Stimulated activated CD8-positive, alpha-beta memory T cell treated with anti-CD3 and anti-CD28 coated beads, Interleukin-12 subunit alpha, Interleukin-12 subunit beta, amount 100 ng/mL, for 24 hours (primary cell): ENCODE data around the gene SLC25A47.
"Not testable (repeated sequence)": the region's sequence is repeated elsewhere in the genome, so short reads cannot be mapped to it uniquely, and the experiment has no call there.

Source experiments
- DNase-seq: peaks from one replicate; pipeline ENCODE4 v3.0.0-alpha.2; 2020; ENCODE audit errors: extremely low read depth

Gene SLC25A47

GRCh38 chr14:100323121-100323941 is at the start of gene SLC25A47:
Gene SLC25A47 (plus strand): TSS chr14:100323339. CDS start chr14:100323415, 76 bp downstream.
- DNase-seq, result no peak

DNA sequence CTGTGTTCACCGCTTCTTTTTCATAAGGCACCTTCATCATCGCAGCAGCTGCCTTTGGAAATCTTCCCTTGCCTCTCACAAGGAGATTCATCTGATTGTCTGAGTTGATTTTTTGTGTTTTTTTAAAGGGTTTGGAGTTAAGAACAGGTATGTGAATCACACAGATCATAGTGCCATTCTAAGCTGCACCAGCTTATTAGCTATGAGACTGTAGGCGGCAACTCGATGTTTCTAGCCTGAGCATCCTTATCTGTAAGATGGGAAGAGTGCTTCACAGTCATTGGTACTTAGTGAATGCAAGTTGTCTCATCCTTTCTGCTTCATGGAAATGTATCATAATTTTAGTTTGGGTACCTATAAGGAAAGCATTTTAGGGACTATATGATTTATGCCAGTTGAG is 48.9 kb upstream of the SLC25A47 start:
- no peak for DNase-seq

DNA sequence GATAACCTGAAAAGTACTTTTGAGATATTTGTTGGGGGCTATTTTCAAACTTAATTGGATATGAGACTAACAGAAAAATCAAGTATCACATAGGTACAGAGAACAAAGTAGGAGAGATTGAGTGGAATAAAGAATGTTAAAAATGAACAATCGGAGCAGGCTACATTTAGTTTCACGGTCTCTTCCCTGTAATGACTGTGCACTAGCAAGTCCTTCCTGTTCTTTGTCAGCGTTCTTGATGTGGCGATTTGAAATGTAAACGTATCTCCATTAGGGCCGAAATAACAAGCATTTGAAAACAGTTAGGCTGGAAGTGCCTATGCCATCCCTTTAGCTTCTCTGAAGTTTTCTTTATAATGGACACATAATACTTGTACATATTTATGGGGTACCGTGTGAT is 47.9 kb upstream of the SLC25A47 start:
- DNase-seq, result no peak

- no peak for DNase-seq
Measured at GRCh38 chr14:100278702-100279101, 44.4 kb upstream of the SLC25A47 start.

GRCh38 chr14:100279133-100279532 is 44.0 kb upstream of the SLC25A47 start:
- no peak for DNase-seq

GRCh38 chr14:100279563-100279962 is 43.6 kb upstream of the SLC25A47 start:
- no peak for DNase-seq

- no peak for DNase-seq
Measured at GRCh38 chr14:100281286-100282082, 41.7 kb upstream of the SLC25A47 start.

- no peak for DNase-seq
Measured at GRCh38 chr14:100282083-100282350, 41.1 kb upstream of the SLC25A47 start.

DNA sequence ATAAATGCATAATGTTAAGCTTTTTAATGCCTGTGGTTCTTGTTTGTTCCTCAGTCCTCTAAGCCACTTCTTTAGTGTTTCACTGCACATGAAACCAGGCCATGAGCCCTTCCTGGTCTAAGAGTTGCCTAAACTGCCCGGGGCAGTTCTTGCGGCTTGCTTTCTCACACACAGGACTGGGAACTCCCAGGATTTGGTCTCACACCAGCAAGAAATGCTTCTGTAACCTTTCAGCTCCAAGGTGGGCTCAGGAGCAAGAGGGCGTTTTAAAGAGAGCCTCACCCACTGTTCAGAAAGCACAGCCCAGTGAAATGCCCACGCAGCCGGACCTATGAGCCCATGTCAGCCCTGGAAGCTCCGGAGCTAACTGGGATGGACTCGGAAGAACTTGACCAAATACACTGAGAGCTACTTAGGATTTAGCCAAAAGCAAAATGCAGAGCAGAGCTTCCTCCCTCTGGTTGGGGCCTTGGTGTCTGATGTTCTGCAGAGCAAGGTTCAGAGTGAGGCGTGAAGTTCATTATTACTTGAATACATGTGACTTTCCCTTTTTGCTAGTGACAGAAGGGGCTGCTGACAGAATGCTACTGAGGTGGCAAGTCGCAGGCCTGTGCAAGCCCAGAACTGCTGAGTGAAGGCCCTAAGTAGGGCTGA is 40.2 kb upstream of the SLC25A47 start:
- no peak for DNase-seq

DNA sequence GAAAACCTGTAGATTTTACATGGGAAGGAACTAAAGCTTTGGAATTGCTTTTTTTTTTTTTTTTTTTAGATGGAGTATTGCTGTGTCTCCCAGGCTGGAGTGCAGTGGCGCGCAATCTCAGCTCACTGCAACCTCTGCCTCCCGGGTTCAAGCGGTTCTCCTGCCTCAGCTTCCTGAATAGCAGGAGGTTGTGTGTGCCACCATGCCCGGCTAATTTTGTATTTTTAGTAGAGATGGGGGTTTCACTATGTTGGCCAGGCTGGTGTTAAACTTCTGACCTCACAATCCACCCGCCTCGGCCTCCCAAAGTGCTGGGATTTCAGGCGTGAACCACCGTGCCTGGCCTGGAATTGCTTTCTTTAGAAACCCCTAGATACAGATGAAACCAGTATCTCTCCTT is 39.7 kb upstream of the SLC25A47 start:
- not testable (repeated sequence) for DNase-seq

GRCh38 chr14:100283984-100284881 is 38.9 kb upstream of the SLC25A47 start:
- DNase-seq, result no peak

DNA sequence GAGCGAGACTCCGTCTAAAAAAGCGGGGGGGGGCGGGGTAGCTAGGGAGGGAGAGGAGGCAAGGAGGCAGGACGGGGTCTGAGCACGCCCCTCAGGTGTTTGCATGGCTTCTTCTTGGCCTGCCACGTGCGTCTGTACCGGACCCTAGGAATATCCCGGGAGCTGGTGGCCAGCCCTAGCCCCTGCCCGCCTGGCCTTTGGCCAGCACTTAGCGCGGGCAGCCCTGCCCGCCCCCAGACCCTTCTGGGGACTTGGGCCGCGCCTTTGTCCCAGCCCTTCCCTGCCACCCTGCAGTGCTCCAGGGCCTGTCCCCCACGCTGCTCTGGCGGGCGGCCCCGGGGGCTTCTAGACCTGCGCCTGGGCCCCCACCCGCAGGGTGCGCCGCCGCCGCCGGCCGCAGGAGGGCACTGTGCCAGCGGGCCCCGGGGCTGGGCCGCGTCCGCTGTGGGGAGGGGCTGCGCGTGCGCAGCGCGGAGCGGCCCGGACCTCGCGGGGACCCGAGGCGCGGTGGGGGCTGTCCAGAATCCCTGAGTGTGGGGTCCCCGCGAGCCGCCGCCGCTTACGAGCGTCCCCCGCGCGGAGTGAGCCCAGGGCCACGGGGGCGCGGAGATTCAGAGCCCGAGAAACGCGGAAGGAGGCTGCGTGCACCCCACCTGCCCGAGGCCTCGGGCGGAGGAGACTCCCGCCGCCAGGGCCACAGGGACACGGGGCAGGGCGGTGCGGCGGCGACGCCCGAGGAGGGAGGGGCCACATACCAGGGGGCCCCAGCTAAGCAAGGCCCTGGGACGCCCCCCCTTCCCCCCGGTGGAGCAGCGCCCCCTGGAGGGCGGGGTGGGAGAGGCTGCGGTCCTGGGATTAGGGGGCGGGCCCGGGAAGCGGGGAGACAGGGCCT is 37.9 kb upstream of the SLC25A47 start:
- peak; percentile 53 for DNase-seq

DNA sequence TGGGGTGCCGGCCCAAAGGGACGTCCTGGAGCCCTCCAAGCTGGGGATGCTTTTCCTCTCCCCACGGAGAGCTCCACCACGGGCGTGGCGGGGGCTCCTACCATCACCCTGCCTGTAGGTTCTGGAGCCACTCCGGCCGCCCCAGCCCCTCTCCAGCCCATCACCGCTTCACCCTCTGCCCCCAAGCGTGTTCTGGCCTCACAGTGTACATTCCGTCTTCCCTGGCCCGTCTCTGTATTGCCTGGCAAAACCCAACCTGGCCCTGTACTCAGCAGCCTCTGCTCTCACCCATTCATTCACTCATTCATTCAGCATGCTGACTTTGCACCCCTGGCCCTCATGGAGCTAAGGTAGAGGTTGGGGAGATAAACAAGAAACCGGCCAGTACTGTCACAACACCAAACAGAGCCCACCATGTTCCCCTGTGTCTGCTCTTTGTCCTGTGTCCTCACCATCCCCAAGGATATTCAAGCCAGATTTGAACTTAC is 37.2 kb upstream of the SLC25A47 start:
- DNase-seq, result no peak

- no peak for DNase-seq
Measured at GRCh38 chr14:100286484-100287191, 36.5 kb upstream of the SLC25A47 start.

- DNase-seq, result no peak
Measured at GRCh38 chr14:100287202-100287997, 35.7 kb upstream of the SLC25A47 start.

GRCh38 chr14:100287998-100288295 is 35.2 kb upstream of the SLC25A47 start:
- not testable (repeated sequence) for DNase-seq

DNA sequence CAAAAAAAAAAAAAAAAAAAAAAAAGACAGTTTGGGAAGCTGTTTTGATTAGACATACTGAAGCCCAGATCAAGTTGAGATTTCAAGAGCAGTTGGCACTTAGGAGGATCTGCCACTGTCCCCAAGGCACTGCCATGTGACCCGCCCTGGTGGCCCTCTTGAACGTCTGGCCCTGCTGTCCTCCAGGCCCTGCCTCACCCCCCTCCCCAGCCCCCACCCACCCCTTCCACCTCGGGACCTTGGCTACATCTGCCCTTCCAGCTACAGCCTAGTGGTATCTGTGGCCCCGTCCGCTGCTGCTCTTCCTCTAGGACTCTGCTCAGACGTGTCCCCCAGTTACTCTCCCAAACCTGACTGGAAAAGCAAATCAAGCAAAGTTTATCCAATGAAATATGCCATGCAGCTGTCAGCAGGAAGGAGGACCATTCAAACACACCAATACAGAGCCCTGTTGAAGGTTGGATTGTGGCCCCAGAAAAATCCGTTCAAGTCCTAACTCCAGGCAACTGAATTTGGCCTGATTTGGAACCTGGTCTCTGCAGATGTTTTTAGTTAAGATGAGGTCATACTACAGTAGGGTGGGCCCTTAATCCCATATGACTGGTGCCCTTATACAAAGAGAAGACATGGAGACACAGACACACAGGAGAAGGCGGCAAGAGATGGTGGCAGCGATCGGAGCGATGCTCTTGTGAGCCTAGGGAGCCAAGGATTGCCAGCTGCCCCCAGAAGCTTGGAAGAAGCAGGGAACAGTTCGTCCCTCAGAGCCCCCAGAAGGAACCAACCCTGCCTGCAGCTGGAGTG is 34.6 kb upstream of the SLC25A47 start:
- no peak for DNase-seq

DNA sequence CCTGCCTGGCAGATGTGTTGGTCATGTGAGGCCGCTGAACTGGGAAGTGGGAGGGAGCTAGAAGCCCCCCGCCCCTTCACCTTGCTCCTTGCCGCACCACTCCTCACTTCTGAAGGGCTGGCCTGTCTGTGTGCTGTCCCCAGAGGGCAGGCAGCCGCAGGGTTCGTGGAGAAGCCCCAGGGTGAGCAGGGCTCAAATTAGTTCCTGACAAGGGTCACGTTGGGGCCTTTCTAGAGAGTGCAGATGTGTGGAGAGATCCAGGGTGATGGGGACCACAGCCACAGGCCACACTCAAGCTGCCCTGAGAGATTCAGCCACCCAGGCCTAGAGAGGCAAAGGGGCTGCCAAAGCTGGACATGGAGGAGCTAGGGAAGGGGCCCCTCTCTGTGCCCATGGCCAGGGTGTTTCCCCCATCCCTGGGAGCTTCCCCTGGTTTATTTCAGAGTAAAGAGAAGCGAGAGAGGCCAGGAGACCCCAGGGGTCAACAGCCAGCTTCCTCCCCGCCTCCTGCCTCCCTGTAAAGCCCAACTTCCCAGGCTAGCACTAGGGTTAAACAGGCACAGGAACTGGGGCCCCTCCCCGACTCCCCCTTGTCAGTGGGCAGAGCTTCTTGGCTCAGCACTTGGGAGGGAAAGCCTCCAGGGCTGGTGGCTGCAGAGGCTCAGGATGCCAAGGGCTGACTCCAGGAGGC is 33.1 kb upstream of the SLC25A47 start:
- no peak for DNase-seq
